Activated naive CD4-positive, alpha-beta T cell treated with Interleukin-2 at 50 U/mL for 16 hours (primary cell): ENCODE measurements around the gene TRAF3IP1.

Experiments
- DNase-seq: peaks from one replicate; pipeline ENCODE4 v3.0.0-alpha.2; 2020

The TRAF3IP1 gene

GRCh38 chr2:238413368-238413767 lies 93.0 kb downstream of the TRAF3IP1 start:
- DNase-seq, result no peak

DNA sequence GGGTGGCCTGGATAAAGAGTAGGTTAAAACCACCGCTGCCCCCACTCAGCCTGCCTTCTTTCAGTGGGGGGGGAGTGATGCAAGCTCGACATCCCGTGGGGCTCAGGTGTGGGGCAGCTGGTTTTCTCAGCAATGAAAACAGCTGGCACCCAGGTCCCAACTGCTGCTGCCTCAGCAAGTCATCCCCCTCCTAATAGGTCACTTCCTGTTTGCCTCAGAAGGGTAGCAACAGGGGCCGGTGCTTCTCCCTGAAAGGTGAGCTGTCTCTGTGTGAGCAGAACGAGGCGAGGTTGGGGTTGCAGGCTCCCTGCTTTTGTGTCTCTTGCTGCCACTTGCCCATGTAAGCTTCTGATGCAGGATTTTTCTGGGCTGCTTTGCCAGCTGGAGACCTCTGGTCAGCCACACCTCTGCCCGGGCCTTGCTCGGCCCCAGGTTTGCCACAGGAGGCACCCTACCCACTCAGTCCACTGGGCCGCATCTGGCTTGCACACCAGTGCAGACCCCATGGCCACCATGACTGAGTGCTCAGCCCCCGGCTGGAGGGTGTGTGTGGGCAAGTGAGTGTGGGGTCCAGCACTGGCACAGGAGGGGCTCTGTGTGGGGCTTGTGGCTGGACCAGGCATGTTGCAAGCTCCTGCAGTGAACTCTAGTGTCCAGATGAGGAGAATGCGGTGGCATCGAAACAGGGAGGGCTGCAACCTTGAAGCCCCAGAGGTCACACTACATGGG lies 94.9 kb downstream of the TRAF3IP1 start:
- no peak for DNase-seq

DNA sequence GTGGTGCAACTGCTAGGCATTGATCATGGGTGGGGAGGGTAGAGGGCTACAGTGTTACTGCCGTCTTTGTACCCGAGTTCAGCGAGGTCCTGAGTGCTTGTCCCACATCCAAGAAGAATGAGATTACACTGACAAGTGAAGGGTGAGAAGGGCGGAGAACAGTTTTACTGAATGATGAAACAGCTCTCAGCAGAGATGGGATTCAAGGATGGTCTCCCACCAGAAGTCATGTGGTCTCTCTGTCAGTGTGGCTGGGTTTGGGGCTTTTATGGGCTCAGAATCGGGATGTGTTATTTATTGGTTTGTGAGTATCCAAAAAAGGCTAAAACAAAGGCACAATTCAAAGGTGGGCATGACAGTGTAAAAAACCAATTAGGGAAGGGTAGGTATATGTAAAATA lies 95.6 kb downstream of the TRAF3IP1 start:
- DNase-seq, result no peak

- DNase-seq, result no peak
Measured at GRCh38 chr2:238418196-238418998, 98.1 kb downstream of the TRAF3IP1 start.

GRCh38 chr2:238418999-238419546 lies 98.8 kb downstream of the TRAF3IP1 start:
- DNase-seq, result no peak

GRCh38 chr2:238420442-238420841 lies 100.1 kb downstream of the TRAF3IP1 start:
- DNase-seq, result no peak

DNA sequence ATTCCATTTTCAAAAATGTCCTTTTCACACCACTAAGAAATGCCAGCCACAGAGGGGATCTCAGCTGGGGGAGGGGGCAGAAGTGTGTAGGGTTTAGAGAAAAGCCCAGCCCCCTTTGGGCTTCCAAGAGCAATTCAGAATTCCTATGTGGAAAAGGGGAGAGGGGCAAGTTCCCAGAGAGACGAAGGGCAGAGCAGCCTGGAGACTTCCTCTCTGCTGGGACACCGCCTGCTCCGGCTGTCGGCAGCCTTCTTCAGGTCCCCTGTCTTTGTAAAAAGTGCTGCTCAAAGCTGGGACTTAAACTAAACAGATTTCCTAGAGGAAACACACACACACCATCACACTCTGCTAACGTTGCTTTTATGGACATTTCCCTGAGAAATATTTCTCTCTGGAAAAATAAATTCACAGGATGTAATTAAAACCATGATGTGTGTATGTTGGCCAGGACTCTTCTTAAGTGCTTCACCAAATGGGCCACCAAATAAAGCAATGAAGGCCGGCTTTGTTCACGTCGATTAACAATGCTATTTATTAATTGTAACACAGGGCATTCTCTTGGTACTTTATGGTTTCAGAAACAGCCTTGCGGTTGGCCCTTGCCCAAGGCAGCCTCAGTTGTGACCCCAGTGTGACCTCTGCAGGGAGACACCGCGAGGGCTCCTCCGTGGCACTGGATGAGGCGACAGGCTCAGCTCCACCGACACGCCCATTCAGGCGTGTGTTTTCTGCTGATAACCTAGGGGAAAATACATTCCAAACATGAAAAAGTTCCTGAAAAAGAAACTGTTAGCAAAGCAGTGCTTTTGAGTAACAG lies 100.8 kb downstream of the TRAF3IP1 start:
- no peak for DNase-seq

- DNase-seq, result no peak
Measured at GRCh38 chr2:238421695-238422035, 101.3 kb downstream of the TRAF3IP1 start.

DNA sequence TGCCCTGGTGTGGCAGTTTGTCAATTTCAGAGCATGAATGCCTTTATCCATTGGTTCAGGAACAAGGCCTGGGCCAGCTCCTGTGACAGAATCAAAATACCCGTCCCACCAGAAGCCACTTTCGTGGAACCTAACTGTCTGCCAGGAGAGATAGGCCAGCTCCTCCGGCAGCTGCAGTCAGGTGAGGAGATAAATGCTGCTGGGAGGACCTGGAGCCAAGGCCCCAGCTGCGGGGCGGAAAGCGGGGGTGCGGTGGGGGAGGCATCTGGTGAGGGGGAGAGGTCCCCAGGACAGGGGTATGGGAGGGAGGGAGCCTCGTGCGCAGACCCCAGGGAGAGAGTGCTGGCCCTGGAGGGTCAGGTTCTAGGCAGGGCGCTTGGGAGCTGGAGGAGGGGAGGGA lies 102.0 kb downstream of the TRAF3IP1 start:
- DNase-seq, result no peak

- DNase-seq, result no peak
Measured at GRCh38 chr2:238422940-238423339, 102.6 kb downstream of the TRAF3IP1 start.

DNA sequence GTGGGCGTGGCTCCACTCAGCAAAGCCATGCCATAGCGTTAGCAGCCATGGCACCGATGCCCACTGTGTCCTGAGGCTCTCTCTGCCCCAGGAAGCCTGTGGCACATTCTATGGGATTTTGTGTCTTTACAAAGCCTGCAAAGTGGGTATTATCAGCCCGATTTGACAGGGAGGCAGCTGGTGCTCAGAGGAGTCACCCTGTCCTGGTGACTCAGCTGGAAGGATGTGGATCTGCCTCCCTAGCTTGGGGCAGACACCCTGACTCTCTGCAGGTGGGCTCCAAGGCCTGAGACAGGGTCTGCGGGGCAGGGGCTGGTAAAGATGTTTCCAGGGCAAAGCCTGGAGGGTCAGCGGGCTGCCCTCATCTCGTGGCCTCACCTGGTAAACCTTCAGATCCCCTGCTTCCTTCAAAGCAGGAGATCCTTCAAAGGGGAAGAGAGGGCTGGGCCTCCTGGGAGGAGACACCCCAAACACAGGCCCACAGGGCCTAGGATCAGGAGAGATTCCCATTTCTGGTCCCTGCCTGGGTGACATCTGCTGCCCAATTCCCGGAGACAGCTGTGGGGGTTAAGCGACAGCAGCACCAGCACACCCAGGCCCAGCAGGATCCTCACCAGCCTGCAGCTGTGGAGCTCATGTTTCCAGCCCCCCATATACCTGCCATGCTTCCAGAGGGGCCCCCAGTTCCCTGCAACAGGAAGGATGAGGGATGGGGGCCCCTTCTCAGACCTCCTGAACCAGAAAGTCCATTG lies 103.4 kb downstream of the TRAF3IP1 start:
- no peak for DNase-seq

DNA sequence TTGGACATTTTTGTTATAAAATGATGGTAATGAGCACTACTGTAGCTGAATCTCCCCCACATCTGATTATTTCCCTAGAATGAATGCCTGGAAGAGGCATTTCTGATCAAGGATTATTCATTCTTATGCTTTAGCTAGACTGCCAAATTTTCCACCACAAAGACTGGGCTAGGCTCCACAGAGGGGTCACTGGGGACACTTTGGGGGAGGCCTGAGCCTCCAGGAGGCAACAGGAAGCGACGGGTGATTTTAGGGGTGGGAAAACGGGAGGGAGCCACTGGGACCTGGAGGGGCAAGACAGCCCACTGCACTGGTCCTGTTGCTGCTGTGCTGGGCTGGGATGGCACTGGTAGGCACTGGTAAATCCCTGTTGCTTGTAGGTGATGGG lies 104.0 kb downstream of the TRAF3IP1 start:
- DNase-seq, result no peak

GRCh38 chr2:238425505-238425978 lies 105.2 kb downstream of the TRAF3IP1 start:
- no peak for DNase-seq

- no peak for DNase-seq
Measured at GRCh38 chr2:238425979-238426567, 105.8 kb downstream of the TRAF3IP1 start.

GRCh38 chr2:238426568-238427434 lies 106.5 kb downstream of the TRAF3IP1 start, which contains the start of gene ASB1:
Gene ASB1 (plus strand): TSS chr2:238426927. CDS start chr2:238427071, 144 bp downstream.
- peak; percentile 81 for DNase-seq

DNA sequence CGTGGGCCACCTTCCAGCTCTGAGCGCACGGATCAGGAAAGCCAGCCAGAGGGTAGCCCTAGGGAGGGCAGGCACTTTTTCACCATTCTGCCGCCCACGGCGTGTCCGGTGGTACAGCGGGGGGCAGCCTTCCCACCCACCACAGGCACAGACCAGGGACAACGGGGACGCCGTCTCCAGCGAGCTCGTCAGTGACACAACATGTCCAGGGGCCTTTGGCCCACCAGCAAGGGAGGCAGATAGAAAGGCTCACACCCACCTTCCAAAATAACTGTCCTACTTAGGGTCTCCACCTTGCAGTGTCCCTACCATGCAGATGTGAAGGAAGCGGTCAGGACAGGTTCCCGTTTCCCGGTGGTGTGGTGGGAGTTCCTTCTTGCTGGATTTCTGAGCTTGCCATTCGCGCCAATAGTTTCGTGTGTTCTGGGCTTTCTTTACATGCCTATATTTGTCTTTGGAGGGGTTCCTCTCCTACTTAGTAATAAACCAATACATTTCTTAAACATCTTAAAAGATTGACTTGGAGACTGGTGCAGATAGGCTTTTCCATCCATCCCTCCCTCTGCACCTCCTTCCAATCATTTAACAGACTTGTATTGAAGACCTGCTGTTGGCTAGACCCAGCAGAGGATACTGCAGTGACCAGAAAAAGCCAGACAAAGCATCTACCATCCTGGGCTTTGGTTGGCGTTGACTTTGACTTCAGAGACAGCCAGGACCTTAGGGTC lies 107.3 kb downstream of the TRAF3IP1 start:
- no peak for DNase-seq

DNA sequence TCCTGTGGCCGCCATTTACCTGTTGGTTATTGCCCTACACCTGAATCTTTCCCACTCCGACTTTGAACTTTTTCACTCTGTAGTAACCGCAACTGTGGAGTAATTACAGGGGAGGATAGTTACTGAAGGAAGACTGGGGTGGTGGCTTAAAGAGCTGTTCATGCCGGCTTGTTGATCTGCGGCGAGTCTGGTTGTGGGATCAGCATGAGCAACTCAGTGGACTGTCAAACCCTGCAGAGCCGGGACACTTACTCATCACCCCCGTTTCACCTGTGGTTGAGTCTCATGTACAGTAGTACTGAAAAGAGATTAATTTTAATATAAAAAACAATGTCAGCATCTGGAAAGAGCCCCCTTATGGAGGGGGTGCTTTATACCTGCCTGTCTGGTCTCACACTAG lies 108.5 kb downstream of the TRAF3IP1 start:
- no peak for DNase-seq

DNA sequence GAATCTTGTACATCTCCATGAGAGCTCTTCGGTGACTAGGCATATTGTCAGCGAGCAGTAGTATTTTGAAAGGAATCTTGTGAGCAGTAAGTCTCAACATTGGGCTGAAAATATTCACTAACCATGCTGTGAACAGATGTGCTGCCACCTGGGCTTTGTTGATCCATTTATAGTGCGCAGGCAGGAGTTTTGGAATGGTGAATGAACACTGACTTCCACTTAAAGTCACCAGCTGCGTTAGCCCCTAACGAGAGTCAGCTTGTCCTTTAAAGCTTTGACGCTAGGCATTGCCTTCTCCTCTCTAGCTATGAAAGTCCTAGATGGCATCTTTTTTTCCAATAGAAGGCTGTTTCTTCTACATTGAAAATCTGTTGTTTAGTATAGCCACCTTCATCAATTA lies 110.5 kb downstream of the TRAF3IP1 start:
- DNase-seq, result no peak

DNA sequence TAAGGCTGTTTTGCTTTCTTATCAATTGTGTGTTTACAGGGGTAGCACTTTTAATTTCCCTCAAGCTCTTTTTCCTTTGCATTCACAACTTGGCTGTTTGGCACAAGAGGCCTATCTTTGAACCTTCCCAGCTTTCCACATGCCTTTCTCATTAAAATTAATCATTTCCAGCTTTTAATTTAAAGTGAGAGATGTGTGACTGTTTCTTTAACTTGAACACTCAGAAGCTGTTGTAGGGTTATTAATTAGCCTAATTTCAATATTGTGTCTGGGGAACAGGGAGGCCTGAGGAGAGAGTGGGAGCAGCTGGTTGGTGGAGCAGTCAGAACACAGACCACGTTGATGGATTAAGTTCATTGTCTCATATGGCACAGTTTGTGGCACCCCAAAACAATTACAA lies 111.1 kb downstream of the TRAF3IP1 start:
- DNase-seq, result no peak

DNA sequence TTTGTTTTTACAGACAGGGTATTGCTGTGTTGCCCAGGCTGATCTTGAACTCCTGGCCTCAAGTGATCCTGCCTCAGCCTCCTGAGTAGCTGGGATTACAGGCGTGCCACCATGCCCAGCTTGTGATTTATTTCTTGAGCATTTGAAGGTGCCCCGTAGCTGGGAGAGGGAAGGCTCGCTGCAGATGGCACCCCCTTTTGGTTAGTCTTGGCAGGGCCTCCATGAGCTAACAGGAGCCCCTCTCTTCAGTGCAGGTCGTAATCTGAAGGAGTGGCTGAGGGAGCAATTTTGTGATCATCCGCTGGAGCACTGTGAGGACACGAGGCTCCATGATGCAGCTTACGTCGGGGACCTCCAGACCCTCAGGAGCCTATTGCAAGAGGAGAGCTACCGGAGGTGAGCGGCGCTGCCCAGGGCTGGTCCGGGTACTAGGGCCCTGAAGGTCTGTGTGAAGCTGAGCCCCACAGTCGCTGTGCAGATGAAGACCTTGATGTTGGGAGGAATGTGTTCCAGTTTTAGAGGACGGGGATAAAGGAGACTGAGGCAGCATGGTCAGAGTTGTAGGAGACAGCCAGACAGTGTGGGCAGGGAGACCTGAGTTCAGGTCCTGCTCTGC lies 113.1 kb downstream of the TRAF3IP1 start:
- DNase-seq, result no peak
